Activated CD8-positive, alpha-beta memory T cell treated with anti-CD3 and anti-CD28 coated beads, Interleukin-2, amount 50 U/mL, for 1 hour (primary cell): Measurements from ENCODE around the gene DENND1A.

Experiments
- DNase-seq: peaks from one replicate; pipeline ENCODE4 v3.0.0-alpha.2; 2020; ENCODE audit errors: extremely low read depth

DENND1A gene

DNA sequence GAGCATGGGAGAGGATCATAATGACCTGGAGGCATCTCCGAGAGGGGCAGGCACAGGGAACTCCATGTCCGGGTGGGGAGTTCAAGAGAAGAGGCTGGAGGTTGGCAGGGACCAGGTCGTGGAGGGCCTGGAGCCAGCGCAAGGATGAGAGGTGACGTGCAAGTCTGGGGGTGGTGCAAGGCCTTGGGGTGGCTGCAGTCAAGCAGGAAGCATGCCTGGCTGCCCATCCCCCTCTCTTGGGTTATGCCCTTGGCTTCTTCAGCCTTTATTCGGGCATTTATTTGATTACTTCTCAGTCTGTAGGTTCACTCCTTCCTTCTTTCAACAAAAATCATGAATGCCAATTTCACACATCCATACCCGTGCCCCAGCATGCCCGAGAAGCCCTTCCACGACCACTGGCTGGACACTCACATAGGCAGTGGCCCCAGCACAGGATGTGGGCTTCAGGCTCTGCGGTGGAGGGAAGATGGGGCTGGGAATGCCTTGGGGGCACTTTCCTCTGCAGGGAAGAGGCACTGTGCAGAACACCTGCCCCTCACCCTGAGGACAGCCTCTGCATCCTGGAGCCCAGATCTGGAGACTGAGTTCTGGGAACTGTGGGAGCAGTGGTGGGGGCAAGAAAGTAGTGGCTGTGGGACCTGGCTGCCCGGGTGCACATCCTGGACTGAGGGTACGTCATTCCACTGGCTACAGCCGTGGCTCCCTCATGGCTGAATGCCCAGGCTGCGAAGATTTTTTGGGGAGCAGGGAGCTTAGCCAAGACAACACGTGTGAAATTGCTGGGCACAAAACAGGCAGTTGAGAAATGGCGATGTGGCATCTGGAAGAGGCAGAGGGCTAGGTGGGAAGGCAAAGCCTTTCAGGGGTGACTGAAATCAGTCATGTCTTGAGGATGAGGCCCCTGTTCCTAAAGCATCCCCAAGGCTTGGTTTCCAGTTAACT lies 535.4 kb downstream of the DENND1A start:
- DNase-seq = no peak

DNA sequence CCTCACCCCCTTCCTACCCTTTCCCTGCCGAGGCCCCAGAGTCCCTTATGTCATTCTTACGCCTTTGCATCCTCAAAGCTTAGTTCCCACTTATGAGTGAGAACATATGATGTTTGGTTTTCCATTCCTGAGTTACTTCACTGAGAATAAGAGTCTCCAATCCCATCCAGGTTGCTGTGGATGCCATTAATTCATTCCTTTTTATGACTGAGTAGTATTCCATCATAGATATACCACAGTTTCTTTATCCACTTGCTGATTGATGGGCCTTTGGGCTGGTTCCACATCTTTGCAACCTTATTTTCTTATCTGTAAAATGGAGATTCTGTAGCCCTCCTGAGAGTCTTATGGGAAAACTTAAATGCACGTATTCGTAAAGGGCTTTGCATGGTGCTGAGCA lies 537.1 kb downstream of the DENND1A start:
- DNase-seq = no peak

DNA sequence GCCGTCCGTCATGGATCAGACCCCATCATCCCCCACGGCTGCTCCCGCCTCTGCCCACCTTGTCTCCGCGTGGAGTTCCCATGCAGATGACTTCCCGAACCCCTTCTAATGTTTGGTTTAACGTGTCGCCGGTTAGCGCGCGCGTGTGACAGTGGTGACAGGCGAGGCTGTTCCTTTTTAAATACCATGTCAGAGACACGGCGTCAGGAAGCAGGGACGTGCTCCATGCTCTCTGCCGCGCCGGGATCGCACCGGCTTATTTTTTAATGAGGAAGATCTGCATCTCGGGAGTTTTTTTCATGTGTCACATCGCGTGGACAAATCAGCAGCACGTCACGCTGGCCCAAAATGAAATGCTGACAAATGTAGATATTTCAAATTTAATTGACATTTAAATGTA lies 538.0 kb downstream of the DENND1A start:
- no peak for DNase-seq

DNA sequence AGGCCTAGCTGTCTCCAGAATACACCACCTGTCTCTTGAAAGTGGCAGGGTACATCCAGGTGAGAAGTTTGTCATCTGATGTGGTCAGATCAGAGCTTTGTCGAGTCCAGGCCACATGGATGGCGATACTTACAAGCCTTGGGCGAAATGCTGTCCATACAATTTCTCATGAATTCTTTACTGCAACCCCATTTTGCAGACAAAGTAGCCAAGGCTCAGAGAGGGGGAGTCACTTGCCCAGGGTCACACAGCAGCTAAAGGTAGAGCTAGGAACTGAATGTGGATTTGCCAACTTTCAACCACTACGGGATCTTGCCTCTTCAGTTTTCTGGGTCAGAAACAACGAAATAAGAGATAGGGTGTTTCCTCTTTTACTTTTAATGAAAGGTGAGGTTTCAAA lies 538.7 kb downstream of the DENND1A start:
- DNase-seq = no peak

DNA sequence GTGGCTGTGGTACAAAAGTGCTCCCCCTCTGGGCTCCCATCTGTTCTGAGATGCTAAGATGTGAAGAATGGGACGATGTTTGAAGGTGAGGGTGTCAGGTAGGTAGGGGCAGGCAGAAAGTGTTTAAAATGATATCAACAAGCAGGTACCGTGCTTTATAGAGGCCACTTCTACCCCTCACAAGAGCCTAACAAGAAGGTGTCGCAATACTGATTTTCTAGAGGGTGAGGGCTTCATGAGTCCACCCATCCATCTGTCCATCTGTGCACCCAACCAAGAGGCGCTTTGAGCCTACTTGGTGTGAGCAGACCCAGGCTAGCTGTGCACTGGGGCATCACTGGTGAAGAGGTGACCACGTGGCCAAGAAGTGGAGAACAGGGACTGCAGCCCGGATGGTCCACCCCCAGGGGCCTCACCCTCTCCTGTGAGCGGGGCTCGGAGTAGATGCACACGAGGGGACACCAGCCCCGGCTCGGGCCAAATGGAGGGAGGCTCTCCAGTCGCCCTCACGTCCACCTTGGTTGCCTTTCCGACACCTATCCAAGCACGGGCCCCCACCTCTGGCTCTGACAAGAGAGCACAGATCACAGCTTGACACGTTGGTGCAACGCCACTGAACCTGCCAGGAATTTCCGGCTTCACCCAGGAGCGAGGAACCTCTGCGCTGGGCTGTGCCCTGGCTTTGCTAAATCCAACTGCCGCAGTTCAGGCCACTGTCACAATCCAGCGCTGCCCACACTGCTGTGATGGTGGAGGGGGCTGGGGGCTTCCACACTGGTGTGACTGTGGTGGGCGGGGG lies 539.4 kb downstream of the DENND1A start:
- DNase-seq = no peak

DNA sequence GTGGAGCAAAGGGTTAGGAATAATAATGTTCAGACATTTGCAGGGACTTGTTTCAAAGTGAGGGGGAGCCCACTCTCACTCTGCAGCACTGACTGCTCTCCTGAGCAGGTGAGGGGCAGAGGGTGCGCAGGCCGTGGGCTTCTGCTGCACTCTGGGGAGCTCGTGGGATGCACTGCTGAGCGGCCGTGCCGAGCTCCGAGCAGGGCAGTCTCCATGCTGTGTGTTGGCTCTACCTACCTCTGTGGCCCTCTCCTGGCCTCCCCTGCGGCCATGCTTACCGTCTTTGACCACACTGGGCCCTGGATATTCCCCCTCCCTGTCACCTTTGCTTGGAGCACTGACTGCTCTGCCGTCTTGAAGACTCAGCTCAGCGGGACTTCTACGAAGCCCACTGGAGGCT lies 540.2 kb downstream of the DENND1A start:
- DNase-seq = no peak

DNA sequence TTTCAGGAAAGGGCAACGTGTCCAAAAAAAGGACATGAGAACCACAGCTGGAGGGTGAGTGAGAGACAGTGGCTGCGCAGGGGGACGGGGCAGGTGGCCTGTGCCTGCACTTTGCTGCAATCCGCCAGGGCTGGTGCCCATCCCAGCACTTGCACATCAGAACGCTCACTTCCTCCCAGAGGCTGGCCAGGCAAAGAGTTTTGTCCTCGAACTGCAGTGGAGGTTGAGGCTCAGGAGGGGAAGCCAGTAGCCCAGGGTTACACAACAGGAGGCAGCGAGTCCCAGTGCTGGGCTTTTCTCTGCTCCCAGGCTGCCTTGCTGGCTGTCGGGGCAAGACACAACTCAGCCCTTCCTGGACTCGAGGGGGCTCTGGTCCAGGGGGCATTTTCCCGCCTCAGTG lies 540.9 kb downstream of the DENND1A start:
- no peak for DNase-seq

DNA sequence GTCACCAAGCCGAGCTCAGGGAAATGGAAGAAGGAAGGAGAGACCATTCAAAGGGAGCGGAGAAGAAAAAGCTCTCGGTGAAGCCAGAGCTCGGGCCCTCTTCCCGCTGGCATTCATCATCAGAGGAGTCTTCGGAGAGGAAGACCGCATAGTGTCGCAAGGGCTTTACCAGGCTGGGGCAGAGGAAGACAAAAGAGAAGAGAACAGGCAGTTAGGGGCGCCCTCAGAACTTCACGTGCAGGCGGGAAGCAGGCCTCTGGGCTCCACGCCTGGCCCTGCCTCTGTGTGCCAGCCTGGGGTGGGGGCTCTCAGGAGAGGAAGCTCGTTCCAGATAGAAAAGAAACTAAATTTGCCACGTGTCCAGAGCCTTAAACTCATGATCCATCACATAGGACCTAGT lies 542.2 kb downstream of the DENND1A start:
- no peak for DNase-seq

DNA sequence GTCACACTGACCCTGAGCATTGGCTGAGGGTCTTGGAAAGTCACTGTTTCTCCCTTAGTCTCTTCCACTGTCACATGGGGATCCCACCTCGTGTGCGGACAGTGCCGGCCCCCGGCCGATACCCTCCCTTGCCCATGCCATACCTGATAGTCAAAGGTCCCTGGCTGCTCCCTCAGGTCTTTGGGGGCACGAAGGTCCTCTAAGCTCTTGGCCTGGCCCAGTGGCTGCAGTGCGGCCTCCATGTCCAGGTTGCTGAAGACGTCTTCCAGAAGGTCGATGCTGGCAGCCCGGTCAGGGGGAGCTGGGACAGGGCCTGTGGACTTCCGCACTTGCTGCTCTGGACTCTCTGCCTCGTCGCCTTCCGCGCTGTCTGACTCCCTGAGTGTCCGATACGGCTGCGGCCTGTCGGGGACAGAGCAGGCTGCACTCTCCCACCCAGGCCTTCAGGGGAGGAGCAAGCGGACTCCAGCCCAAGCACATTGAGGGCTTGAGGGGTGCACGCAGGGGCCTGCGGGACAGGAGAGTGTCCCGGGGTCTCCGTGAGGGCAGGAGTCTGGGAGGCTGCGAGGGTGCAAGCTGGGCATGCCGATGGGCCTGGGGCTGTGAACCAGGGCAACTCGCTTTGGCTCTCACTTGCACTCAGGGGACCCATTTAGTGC lies 546.3 kb downstream of the DENND1A start:
- DNase-seq = no peak

DNA sequence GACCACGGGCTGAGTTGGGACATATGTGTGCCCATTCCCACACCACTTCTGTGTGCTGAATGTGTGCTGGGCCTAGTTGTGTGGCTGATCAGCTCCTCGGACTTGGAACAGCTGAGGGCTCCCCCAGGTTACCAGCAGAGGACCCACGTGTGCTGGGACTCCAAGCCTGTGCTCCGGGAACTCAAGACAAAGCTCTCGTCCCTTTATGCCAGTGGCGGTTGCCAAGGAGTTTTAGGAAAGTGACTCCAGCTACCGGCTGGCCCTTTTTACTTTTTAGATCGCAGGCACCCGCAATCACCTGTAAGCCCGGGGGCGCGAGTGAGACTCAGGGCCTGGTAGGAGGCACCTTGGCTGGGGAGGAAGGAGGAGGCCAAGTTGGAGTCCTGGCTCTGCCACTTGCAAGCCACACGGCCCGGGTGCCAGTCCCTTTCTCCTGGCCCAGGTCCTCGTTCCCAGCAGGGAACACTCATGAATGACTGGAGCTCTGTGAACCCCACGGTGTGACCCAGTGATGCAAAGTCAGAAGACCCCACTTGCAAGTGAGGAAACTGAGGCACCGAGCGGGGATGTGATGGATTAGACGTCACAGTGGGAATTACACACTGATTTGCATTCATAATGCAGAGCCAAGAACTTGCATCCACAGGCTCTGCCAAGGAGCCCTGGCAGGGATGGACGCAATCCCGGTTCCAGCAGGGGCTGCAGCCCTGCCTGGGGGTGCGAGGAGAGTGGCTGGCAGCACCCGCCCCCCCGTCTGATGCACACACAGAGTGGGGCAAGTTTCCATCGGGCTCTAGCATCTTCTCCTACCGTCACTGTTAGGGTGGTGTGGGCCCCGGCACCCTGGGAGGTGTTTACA lies 547.0 kb downstream of the DENND1A start:
- no peak for DNase-seq

DNA sequence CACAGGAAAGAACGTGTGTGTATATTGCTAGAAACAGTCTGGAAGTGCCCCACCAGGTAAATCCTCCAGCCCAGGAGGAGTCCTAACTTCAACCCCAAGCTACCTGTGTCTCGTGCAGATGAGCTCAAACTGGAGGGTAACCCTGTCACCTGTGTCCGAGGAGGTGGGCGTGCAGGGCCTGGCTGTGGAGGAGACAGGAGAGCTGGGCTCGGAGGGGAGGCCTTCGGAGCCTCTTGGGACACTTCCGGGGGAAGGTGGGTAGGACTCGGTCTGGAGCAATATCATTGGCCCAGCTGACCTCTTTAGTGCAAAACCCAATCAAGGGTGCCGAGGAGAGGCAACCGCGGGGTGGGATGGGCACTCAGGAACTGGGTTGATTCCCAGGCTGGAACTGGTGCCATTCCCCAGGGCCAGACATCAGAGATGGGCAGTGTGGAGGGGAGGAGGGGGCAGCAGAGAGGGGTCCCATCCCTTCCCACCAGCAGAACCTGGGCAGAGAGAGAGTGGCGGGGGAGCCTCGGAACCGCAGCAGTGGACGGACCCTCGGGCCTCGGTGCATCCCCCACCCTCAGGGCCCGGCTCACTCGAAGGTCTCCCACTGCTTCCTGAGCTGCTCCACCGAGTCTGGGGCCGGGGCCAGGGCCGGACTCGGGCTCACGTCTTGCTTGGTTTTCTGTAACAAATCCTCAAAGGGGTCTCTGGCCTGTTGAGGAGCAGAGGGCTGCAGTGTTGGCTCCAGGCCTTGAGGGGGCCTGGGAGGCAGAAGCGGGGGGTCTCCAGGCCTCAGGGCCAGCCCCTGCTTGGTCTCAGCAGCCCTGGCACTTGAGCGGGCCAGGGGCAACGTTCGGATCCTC lies 548.8 kb downstream of the DENND1A start:
- no peak for DNase-seq

DNA sequence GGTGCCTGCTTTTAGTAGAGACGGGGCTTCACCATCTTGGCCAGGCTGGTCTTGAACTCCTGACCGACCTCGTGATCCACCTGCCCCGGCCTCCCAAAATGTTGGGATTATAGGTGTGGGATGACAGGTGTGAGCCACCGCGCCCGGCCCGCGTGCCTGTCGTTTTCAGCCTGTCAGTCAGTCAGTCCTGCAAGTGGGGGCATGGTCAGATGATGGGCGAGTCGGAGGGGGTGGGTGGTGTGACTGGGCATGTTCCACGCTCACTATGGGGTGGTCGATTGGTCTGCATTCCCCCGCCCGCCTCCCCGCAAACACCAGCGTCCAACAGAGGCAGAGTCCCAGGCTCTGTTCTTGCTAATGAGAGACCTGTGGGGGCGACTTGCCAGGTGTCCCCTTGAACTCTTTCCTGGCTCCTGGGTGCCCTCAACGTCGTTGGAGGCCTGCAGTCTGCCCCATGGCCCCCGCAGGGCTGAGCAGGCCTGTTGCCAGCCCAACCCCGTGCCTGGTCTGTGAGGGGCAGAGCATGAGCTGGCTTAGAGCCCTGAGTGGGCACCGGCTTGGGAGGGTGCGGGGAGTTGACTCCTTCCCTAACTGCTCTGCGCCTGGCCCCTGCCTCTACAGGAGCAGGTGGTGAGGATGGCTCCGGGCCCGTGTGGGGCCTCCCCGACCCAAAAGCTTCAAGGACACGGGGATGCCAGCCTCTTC lies 550.8 kb downstream of the DENND1A start:
- DNase-seq = no peak

DNA sequence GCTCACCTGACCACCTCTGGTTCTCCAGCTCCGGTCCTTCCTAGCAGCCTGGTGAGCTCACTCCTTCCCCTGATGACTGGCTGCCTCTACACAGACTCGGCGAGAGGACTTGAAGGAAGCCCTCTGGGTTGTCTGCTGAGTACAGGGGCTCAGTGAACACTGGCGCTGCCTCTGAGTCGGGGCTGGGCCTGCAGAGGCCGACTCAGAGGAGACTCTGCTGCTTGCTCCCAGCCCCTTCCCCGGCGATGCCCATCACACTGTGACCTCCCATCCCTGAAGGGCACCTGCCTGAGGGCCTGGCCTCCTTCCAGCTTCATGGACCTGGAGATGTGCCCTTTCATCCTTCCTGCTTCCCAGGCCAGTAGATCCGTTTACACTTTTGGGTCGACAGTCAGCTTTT lies 551.9 kb downstream of the DENND1A start:
- DNase-seq = no peak

DNA sequence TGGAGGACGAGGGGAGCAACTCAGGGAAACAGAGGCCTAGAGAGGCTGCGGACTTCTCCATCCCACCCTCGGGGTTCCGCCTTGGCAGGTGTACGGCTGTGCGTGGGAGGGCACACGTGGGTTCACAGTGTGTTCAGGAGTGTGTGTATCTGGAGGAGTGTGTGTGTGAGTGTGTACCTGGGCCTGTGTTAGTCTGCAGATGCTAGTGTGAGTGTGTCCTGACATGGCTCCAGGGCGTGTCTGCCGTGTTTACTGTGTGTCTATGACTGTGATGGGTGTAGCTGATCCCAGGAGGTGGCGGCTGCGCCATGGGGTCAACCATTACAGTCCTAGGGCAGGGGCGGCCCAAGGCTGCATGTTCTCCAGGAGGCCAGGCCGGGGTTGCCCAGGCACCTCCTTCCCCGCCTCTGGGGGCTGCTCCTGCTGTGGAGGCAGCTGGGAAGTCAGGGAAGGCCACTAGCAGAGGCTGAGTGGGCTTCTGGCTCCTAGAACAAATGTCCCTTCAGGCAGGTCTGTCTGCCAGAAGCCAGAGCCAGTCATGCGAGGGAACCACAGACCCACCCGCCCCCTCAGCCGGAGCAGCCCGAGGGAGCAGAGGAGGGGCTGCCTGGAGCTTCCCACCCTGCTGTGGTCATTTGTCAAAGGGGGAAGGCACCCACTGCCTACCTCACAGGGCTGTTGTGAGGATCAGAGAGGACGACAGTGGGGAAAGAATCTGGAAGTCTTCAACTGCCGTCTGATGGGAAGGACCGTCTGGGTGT lies 552.5 kb downstream of the DENND1A start:
- DNase-seq = no peak

DNA sequence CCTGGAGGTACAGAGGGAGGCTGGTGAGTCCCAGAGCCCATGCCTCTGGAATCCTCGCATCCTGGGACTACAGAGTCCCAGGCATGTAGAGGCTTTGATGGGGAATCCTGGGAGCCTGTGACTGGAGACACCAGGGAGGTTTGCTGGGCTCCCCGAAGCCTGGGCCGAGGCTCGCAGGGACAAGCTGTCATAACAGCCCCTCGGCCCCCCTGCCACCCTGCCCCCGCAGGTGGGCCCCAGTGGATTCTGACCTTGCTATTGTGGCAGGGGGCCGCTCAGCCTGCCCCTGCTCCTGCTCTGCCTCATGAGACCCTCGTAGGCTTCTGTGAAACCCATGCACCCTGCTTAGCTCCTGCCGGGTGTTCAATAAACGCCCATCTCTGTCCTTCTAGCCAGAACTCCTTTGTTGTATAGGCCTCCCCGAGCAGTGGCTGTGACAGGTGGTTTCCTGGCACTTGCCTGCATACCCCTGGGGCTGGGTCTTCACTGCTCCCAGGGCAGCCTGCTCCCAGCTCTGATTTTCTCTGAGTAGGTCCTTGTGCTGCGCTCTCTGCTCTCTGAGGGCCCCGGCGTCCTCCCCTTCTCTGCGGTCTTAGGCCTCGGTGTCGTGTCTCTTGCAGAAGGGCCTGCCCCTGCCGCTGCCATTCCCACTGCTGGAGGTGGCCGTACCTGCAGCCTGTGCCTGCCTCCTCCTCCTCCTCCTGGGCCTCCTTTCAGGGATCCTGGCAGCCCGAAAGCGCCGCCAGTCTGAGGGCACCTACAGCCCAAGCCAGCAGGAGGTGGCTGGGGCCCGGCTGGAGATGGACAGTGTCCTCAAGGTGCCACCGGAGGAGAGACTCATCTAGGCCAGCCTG lies 553.5 kb downstream of the DENND1A start:
- DNase-seq = no peak

DNA sequence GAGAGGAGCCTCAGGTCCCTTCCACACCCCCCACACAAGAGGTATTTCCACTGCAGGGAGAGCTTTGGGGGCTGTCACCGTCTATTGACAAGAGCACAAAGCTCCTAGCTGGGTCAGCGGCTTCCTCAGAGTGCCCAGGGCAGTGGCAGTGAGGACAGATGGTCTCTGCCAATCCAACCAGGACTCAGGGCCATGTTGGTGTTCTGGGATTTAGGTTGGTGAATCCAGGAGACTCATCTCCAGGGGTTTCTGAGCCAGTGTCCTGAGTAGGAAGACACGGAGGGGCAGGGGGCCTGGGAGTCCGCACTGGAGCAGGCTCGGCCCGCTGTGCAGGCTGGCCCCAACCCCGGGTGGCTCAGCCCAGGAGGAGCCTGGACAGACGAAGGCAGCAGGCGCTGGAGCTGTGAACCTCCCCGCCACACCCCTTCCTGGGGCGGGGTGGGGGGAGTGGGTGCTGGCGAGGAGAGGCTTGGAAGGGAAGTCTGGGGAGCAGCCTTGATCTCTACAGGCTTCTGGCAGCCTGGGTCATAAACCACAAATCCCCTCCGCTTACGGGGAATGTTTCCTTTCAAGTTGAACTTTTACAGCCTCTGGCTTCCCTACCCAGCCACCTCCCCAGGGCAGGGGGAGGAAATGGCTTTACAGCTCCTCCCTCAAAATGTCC lies 554.3 kb downstream of the DENND1A start:
- no peak for DNase-seq

DNA sequence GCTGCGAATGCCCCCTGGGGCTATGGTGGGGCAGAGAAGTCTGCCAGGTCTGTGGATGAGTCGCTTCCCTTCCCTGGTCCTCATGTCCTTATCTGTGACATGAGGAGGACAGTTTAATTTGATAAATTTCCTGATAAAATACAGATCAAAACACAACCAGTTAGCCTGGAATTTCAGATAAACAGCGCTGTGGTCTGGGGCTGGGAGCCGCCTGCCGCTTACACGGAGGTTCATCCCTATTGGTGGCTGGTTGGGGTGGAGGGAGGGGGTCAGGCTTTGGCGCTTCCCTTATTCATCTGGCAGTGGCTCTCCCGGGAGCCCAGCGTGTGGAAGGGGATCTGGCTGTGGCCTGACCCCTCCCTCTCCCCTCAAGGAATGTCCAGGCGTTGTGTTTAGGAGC lies 556.0 kb downstream of the DENND1A start:
- DNase-seq = no peak
